Measurements from ENCODE around the gene KLHL6. TPM values are rescaled to one million over a fixed set of nuclear protein-coding genes. Genes with fewer than 3 reads are reported as not detected.

KLHL6 gene
- total and polyA plus RNA-seq, 8 donors = 0.19 to 4.6 (median 0.31) TPM

- 91 to 93% methylated on average over 19 of the region's 19 CpGs for WGBS, 2 donors
- no peaks in the 10 kb centered on the region for H3K27me3 ChIP-seq
- TF ChIP-seq CTCF (IDR thresholded peaks at IDR 0.05) = no peak
- H3K4me3 ChIP-seq = no peak overlapping the region
- peaks cover 0 to 3% (median 0%) of the 10 kb centered on the region in 3 donors for H3K4me1 ChIP-seq
- no peak for DNase-seq
- no peak overlapping the region for H3K27ac ChIP-seq
- ATAC-seq = no peak
- intact Hi-C loops (cut with DNase I) = no loop called here
- no peaks in the 10 kb centered on the region for H3K36me3 ChIP-seq
- no peaks in the 10 kb centered on the region for H3K9me3 ChIP-seq
- FAIRE-seq = no peak
Measured at GRCh38 chr3:183546625-183547024, 8.9 kb downstream of the KLHL6 start.

GRCh38 chr3:183545708-183546107 is 9.8 kb downstream of the KLHL6 start:
- WGBS, 2 donors = 86 to 93% methylated on average over 6 of the region's 6 CpGs

GRCh38 chr3:183542355-183542754 is 13.2 kb downstream of the KLHL6 start:
- Histone ChIP-seq H3K9me3 (no peaks in the 10 kb centered on the region), H3K4me3 (no peak overlapping the region), H3K27me3 (no peaks in the 10 kb centered on the region), H3K27ac (no peak overlapping the region), H3K36me3 (no peaks in the 10 kb centered on the region), H3K4me1 (no peaks in the 10 kb centered on the region)
- WGBS, 2 donors = 82 to 90% methylated on average over 4 of the region's 4 CpGs
- no peak for FAIRE-seq
- no peak for DNase-seq
- intact Hi-C loops (cut with DNase I) = no loop called here
- TF ChIP-seq CTCF (IDR thresholded peaks at IDR 0.05) = no peak
- no peak for ATAC-seq

More at GRCh38 chr3:183545708-183546107, 9.8 kb downstream of the KLHL6 start:
- DNase-seq (no peak), ATAC-seq (no peak), FAIRE-seq (no peak)
- Histone ChIP-seq H3K27ac (no peak overlapping the region), H3K4me3 (no peak overlapping the region), H3K9me3 (no peaks in the 10 kb centered on the region), H3K4me1 (peaks cover 0 to 3% (median 0%) of the 10 kb centered on the region in 3 donors), H3K36me3 (no peaks in the 10 kb centered on the region), H3K27me3 (no peaks in the 10 kb centered on the region)
- no peak for TF ChIP-seq CTCF (IDR thresholded peaks at IDR 0.05)
- intact Hi-C loops (cut with DNase I) = no loop called here

- H3K27me3 ChIP-seq = no peaks in the 10 kb centered on the region
- no peaks in the 10 kb centered on the region for H3K9me3 ChIP-seq
- H3K4me1 ChIP-seq = no peaks in the 10 kb centered on the region
- intact Hi-C loops (cut with DNase I) = no loop called here
- no peak for DNase-seq
- ATAC-seq = peak in 2 of 4 donors; percentile 26 to 61
- no peaks in the 10 kb centered on the region for H3K36me3 ChIP-seq
- TF ChIP-seq CTCF (IDR thresholded peaks at IDR 0.05) = no peak
- H3K4me3 ChIP-seq = no peak overlapping the region
- no peak overlapping the region for H3K27ac ChIP-seq
- FAIRE-seq = no peak
- WGBS, 2 donors = 68 to 76% methylated on average over 3 of the region's 3 CpGs
Measured at GRCh38 chr3:183541738-183542137, 13.8 kb downstream of the KLHL6 start.

GRCh38 chr3:183541235-183541655 is 14.3 kb downstream of the KLHL6 start:
- intact Hi-C loops (cut with DNase I) = no loop called here
- DNase-seq (no peak), FAIRE-seq (no peak), ATAC-seq (no peak)
- H3K27ac ChIP-seq = no peak overlapping the region
- no peaks in the 10 kb centered on the region for H3K4me1 ChIP-seq
- no peaks in the 10 kb centered on the region for H3K36me3 ChIP-seq
- H3K4me3 ChIP-seq = no peak overlapping the region
- H3K9me3 ChIP-seq = no peaks in the 10 kb centered on the region
- no peaks in the 10 kb centered on the region for H3K27me3 ChIP-seq
- WGBS, 2 donors = 74 to 76% methylated on average over 6 of the region's 6 CpGs
- no peak for TF ChIP-seq CTCF (IDR thresholded peaks at IDR 0.05)

All from pancreas (tissue), 10 donors.